ENCODE results near the gene RREB1.

DNA sequence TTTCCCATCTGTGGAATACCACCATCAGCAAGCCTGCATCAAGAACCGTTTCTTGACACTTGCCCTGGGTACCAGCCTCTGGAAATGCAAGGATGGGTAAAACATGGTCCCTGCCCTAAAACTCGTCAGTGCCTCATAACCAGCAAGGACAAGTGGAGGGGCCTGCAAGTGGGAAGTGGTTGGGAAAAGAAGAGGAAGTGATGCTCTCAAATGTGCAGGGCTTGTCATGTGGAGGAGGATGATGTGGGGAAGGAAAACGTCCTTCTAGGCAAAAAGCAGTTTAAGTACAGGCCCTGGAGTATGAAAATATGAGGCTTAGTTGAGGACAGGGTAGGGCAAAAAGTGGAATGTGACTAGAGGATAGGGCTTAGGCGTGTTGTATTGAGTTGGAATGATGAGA lies 19.0 kb downstream of the RREB1 start:
- TF ChIP-seq EP300 (IDR thresholded peaks at IDR 0.05) (no peak), CTCF (IDR thresholded peaks at IDR 0.05) (no peak), POLR2A (IDR thresholded peaks at IDR 0.05) (no peak)
